Spleen (tissue), 11 donors: ENCODE data around the gene TSHZ2. TPM values are rescaled to one million over a fixed set of nuclear protein-coding genes. Genes with fewer than 3 reads are reported as not detected.

Experiments
- DNase-seq: peaks from one replicate; pipeline ENCODE4 v3.0.0-alpha.2; 2020
- H3K27ac ChIP-seq, 8 donors: fragments of 200-600 bp; sonication (generic) in 7 of 8; 1 replicate in 4 of 8; 2 replicates in 4 of 8; pipeline versions ENCODE4 v1.5.0 to v1.8.0; 2016 to 2021; ENCODE audit warnings: inconsistent platforms in 4 of 8, mild to moderate bottlenecking in 4 of 8, moderate library complexity in 1 of 8
- H3K27me3 ChIP-seq, 7 donors: fragments of 200-600 bp; sonication (generic) in 6 of 7; replicated peaks in 1 of 7; 1 replicate in 4 of 7; 2 replicates in 3 of 7; pipeline versions ENCODE4 v1.5.0 to v1.8.0; 2016 to 2021; ENCODE audit warnings: inconsistent platforms in 3 of 7, mild to moderate bottlenecking in 1 of 7
- H3K36me3 ChIP-seq, 6 donors: fragments of 200-600 bp; sonication (generic) in 5 of 6; 1 replicate in 4 of 6; 2 replicates in 2 of 6; pipeline versions ENCODE4 v1.5.0 to v1.8.0; 2016 to 2021; ENCODE audit warnings: inconsistent platforms in 2 of 6
- H3K4me1 ChIP-seq, 6 donors: fragments of 200-600 bp; sonication (generic) in 5 of 6; 1 replicate in 3 of 6; 2 replicates in 3 of 6; pipeline versions ENCODE4 v1.5.0 to v1.8.0; 2016 to 2021; ENCODE audit warnings: inconsistent platforms in 3 of 6
- H3K4me3 ChIP-seq, 8 donors: fragments of 200-600 bp; sonication (generic) in 7 of 8; 1 replicate in 4 of 8; 2 replicates in 4 of 8; pipeline versions ENCODE4 v1.5.0 to v1.8.0; 2016 to 2021; ENCODE audit warnings: inconsistent platforms in 4 of 8, mild to moderate bottlenecking in 4 of 8, moderate library complexity in 2 of 8
- H3K9me3 ChIP-seq, 8 donors: fragments of 200-600 bp; sonication (generic) in 7 of 8; 1 replicate in 4 of 8; 2 replicates in 4 of 8; pipeline versions ENCODE4 v1.5.0 to v1.8.0; 2016 to 2021; ENCODE audit warnings: inconsistent platforms in 4 of 8
- CTCF ChIP-seq, 11 experiments: fragments of 200-600 bp in 7 of 11; fragments of 450-650 bp in 4 of 11; sonication (generic) in 4 of 11; IDR thresholded peaks in 8 of 11; conservative IDR thresholded peaks in 3 of 11; 1 replicate in 7 of 11; 2 replicates in 4 of 11; pipeline versions ENCODE4 v1.4.0 to v1.8.0; 2016 to 2021; ENCODE audit warnings: antibody characterized with exemption in 11 of 11, inconsistent platforms in 4 of 11, mild to moderate bottlenecking in 1 of 11
- POLR2A ChIP-seq, 3 donors: fragments of 450-650 bp; IDR thresholded peaks; one replicate each; pipeline ENCODE4 v1.5.1; 2017; ENCODE audit warnings: antibody characterized with exemption in 3 of 3, mild to moderate bottlenecking in 1 of 3
- POLR2AphosphoS5 ChIP-seq, 3 donors: sonication (generic); formaldehyde crosslinking; IDR thresholded peaks; one replicate each; pipeline ENCODE4 v1.5.1; 2017; ENCODE audit warnings: antibody characterized with exemption in 3 of 3
- WGBS, 5 donors: extraction: QIAGEN DNeasy Blood & Tissue Kit in 3 of 5; methylation state at CpG; one replicate each; pipeline versions ENCODE4 v1.1.5 to v1.1.7; 2013 to 2018; 5-methylcytosine and 5-hydroxymethylcytosine counted together
- intact Hi-C: fragments of 100-400 bp; cut with DNase I; formaldehyde crosslinking; loops from one replicate; pipeline ENCODE4 v1.15.0; 2023; ENCODE audit warnings: low total_unique reads
- polyA plus RNA-seq, 3 donors: library from polyadenylated mRNA; stranded (reverse); fragments of 200-250 nt; gene quantifications; one replicate each; pipeline ENCODE4 v1.2.1, GENCODE V29; 2013
- total RNA-seq, 7 donors: library from RNA; depleted of rRNA in 3 of 7; stranded (reverse); fragments of >200 nt in 3 of 7; fragmentation: NEBNext Ultra II Directional in 4 of 7; extraction: Animal tissue kit (Norgen Biotek cat#: 25700) in 4 of 7; gene quantifications; one replicate each; pipeline versions ENCODE4 v1.1.0 to v1.2.1, GENCODE V29; 2016 to 2021
- donor health status: healthy with polysubstance abuse.
- donor health status: DM: no; HTN: no; CAD: no; lungs with moderate emphysema.
- donor health status: DM: no; HTN: no; CAD: no.
- donor health status: Bipolar disorder and iron deficiency.
- donor health status: healthy.
- donor health status: DM: no; HTN: no; CAD: no.
- donor health status: DM: yes; HTN: yes; CAD: no.

The TSHZ2 gene
- total and polyA plus RNA-seq, 10 donors = 0.86 to 19.2 (median 15.7) TPM

GRCh38 chr20:53283597-53283996 lies 311.4 kb downstream of the TSHZ2 start:
- Histone ChIP-seq H3K4me1 (no peaks in the 10 kb centered on the region), H3K27me3 (no peaks in the 10 kb centered on the region), H3K27ac (no peak overlapping the region), H3K9me3 (no peaks in the 10 kb centered on the region), H3K4me3 (no peak overlapping the region), H3K36me3 (no peaks in the 10 kb centered on the region)
- no peak for TF ChIP-seq POLR2A (IDR thresholded peaks at IDR 0.05)
- 70 to 78% (median 72%) methylated on average over 3 of the region's 3 CpGs for WGBS, 5 donors
- intact Hi-C loops = no loop called here
- no peak for DNase-seq

- Histone ChIP-seq H3K4me1 (no peaks in the 10 kb centered on the region), H3K27ac (no peak overlapping the region), H3K4me3 (no peak overlapping the region), H3K27me3 (no peaks in the 10 kb centered on the region), H3K9me3 (no peaks in the 10 kb centered on the region), H3K36me3 (no peaks in the 10 kb centered on the region)
- TF ChIP-seq POLR2A (IDR thresholded peaks at IDR 0.05) (no peak), CTCF (IDR thresholded peaks at IDR 0.05 in 8 of 11, conservative IDR thresholded peaks at IDR 0.05 in 3 of 11) (no peak), POLR2AphosphoS5 (IDR thresholded peaks at IDR 0.05) (no peak)
- 86 to 94% (median 92%) methylated on average over 11 of the region's 11 CpGs for WGBS, 5 donors
- DNase-seq = no peak
- intact Hi-C loops = no loop called here
These were observed 312.1 kb downstream of the TSHZ2 start for GRCh38 chr20:53284256-53284655.

- no peak overlapping the region for H3K27ac ChIP-seq
- H3K4me3 ChIP-seq = no peak overlapping the region
- H3K36me3 ChIP-seq = no peaks in the 10 kb centered on the region
- DNase-seq = no peak
- WGBS, 5 donors = 61 to 80% (median 73%) methylated on average over 11 of the region's 11 CpGs
- TF ChIP-seq POLR2A (IDR thresholded peaks at IDR 0.05) = no peak
- no peak for TF ChIP-seq POLR2AphosphoS5 (IDR thresholded peaks at IDR 0.05)
- no peak for TF ChIP-seq CTCF (IDR thresholded peaks at IDR 0.05 in 8 of 11, conservative IDR thresholded peaks at IDR 0.05 in 3 of 11)
- H3K9me3 ChIP-seq = no peaks in the 10 kb centered on the region
- no peaks in the 10 kb centered on the region for H3K4me1 ChIP-seq
- no peaks in the 10 kb centered on the region for H3K27me3 ChIP-seq
- intact Hi-C loops = no loop called here
These were observed 312.5 kb downstream of the TSHZ2 start for GRCh38 chr20:53284696-53285095.

GRCh38 chr20:53287357-53288042 lies 315.3 kb downstream of the TSHZ2 start:
- Histone ChIP-seq H3K4me3 (no peak overlapping the region), H3K27ac (no peak overlapping the region), H3K4me1 (no peaks in the 10 kb centered on the region), H3K9me3 (no peaks in the 10 kb centered on the region), H3K27me3 (peaks cover 0 to 7% (median 0%) of the 10 kb centered on the region in 7 donors), H3K36me3 (no peaks in the 10 kb centered on the region)
- WGBS, 5 donors = 72 to 84% (median 81%) methylated on average over 2 of the region's 2 CpGs
- no peak for DNase-seq
- no peak for TF ChIP-seq CTCF (IDR thresholded peaks at IDR 0.05 in 8 of 11, conservative IDR thresholded peaks at IDR 0.05 in 3 of 11)
- TF ChIP-seq POLR2AphosphoS5 (IDR thresholded peaks at IDR 0.05) = no peak
- TF ChIP-seq POLR2A (IDR thresholded peaks at IDR 0.05) = no peak
- intact Hi-C loops = no loop called here
